GM23248 (cell line): ENCODE measurements around the gene TNIK. TPM values are rescaled to one million over a fixed set of nuclear protein-coding genes. Genes with fewer than 3 reads are reported as not detected.
A peak's percentile ranks its signal among the peaks of the same experiment; 100 is the strongest.

Source experiments
- DNase-seq: peaks from one replicate; pipeline ENCODE4 v3.0.0-alpha.2; 2015
- H2AFZ ChIP-seq: fragments of 200-600 bp; sonication (generic); 2 replicates; pipeline ENCODE4 v1.6.1; 2016; ENCODE audit warnings: antibody characterized with exemption
- H3F3A ChIP-seq: fragments of 200-600 bp; sonication (generic); 2 replicates; pipeline ENCODE4 v1.6.1; 2016; ENCODE audit warnings: mild to moderate bottlenecking, antibody characterized with exemption, mixed run types; ENCODE audit not compliant: insufficient read depth
- H3K27ac ChIP-seq: fragments of 200-600 bp; sonication (generic); 2 replicates; pipeline ENCODE4 v1.5.1; 2016; ENCODE audit warnings: mild to moderate bottlenecking
- H3K27me3 ChIP-seq: fragments of 200-600 bp; sonication (generic); replicated peaks from 2 replicates; pipeline ENCODE4 v1.6.1; 2016; ENCODE audit warnings: mild to moderate bottlenecking; ENCODE audit not compliant: insufficient read depth
- H3K36me3 ChIP-seq: fragments of 200-600 bp; sonication (generic); 2 replicates; pipeline ENCODE4 v1.6.1; 2016; ENCODE audit warnings: low read depth, mild to moderate bottlenecking
- H3K4me1 ChIP-seq: fragments of 200-600 bp; sonication (generic); 2 replicates; pipeline ENCODE4 v1.6.1; 2016; ENCODE audit warnings: mild to moderate bottlenecking; ENCODE audit not compliant: insufficient read depth
- H3K4me2 ChIP-seq: fragments of 200-600 bp; sonication (generic); one replicate; pipeline ENCODE4 v1.6.1; 2016; ENCODE audit warnings: mild to moderate bottlenecking; ENCODE audit not compliant: unreplicated experiment
- H3K4me3 ChIP-seq: fragments of 200-600 bp; sonication (generic); 2 replicates; pipeline ENCODE4 v1.5.1; 2016; ENCODE audit warnings: mild to moderate bottlenecking
- H3K79me2 ChIP-seq: fragments of 200-600 bp; sonication (generic); 2 replicates; pipeline ENCODE4 v1.6.1; 2016; ENCODE audit warnings: mild to moderate bottlenecking; ENCODE audit not compliant: insufficient read depth
- H3K9ac ChIP-seq: fragments of 200-600 bp; sonication (generic); 2 replicates; pipeline ENCODE4 v1.6.1; 2016; ENCODE audit warnings: mild to moderate bottlenecking
- H3K9me2 ChIP-seq: fragments of 200-600 bp; sonication (generic); 2 replicates; pipeline ENCODE4 v1.6.1; 2016; ENCODE audit warnings: mixed run types, mild to moderate bottlenecking, moderate library complexity; ENCODE audit not compliant: insufficient read depth
- H3K9me3 ChIP-seq: fragments of 200-600 bp; sonication (generic); one replicate; pipeline ENCODE4 v1.6.1; 2017; ENCODE audit warnings: low read depth
- H4K20me1 ChIP-seq: fragments of 200-600 bp; sonication (generic); 2 replicates; pipeline ENCODE4 v1.6.0; 2016; ENCODE audit not compliant: insufficient read depth
- EZH2 ChIP-seq: fragments of 200-600 bp; sonication (generic); IDR thresholded peaks from 2 replicates; pipeline ENCODE4 v1.6.1; 2018; ENCODE audit warnings: antibody characterized with exemption, mild to moderate bottlenecking; ENCODE audit not compliant: insufficient read depth, poor library complexity, severe bottlenecking
- EZH2phosphoT487 ChIP-seq: fragments of 200-600 bp; sonication (generic); IDR thresholded peaks from 2 replicates; pipeline ENCODE4 v1.6.1; 2018; ENCODE audit warnings: antibody characterized with exemption, moderate library complexity, mild to moderate bottlenecking, low read depth; ENCODE audit not compliant: insufficient read depth
- whole genome bisulfite sequencing, 2 experiments: methylation state at CpG; one replicate each; pipeline ENCODE4 v1.1.6; 2015 to 2017; ENCODE audit warnings: low lambda C conversion rate in 2 of 2, low coverage in 1 of 2; ENCODE audit errors: missing lambda C conversion rate in 2 of 2; 5-methylcytosine and 5-hydroxymethylcytosine counted together
- in situ Hi-C: fragments of 300-500 bp; cut with MboI; formaldehyde crosslinking; loops from 2 replicates; pipeline ENCODE4 v1.15.0; 2020
- polyA plus RNA-seq: library from polyadenylated mRNA; unstranded; fragments of >200 nt; fragmentation: Nextera tagmentation; extraction: Ambion mirVana; gene quantifications from 2 replicates; pipeline ENCODE4 v1.2.1, GENCODE V29; 2016
- total RNA-seq: library from RNA; depleted of rRNA; stranded (reverse); fragments of >200 nt; shearing (Covaris generic); gene quantifications from 2 replicates; pipeline ENCODE4 v1.2.3, GENCODE V29; 2014

The TNIK gene
- total and polyA plus RNA-seq, 2 experiments from 2014 or later, result 0.80 to 2.3 TPM

GRCh38 chr3:171165983-171166382 is 294.2 kb downstream of the TNIK start:
- H3K9me2 ChIP-seq, result no peaks in the 10 kb centered on the region
- no peaks in the 10 kb centered on the region for H3K27me3 ChIP-seq
- H4K20me1 ChIP-seq, result no peaks in the 10 kb centered on the region
- in situ Hi-C loops, result loop anchor here (10.0 kb wide), 1 partner anchor 201 kb away; no protein-coding TSS in a partner anchor
- peak; percentile 33 for DNase-seq
- no peak overlapping the region for H3K4me2 ChIP-seq
- 40 to 51% methylated on average over 1 of the region's 1 CpG for WGBS, 2 experiments
- H3K9me3 ChIP-seq, result no peaks in the 10 kb centered on the region
- no peak overlapping the region for H3K9ac ChIP-seq
- peaks cover 33% of the 10 kb centered on the region for H3K4me1 ChIP-seq
- no peak overlapping the region for H2AFZ ChIP-seq
- H3K36me3 ChIP-seq, result no peaks in the 10 kb centered on the region
- TF ChIP-seq EZH2 (no peak), EZH2phosphoT487 (no peak)
- no peak overlapping the region for H3K27ac ChIP-seq
- no peaks in the 10 kb centered on the region for H3K79me2 ChIP-seq
- peaks cover 38% of the 10 kb centered on the region for H3F3A ChIP-seq
- no peak overlapping the region for H3K4me3 ChIP-seq

- peaks cover 33% of the 10 kb centered on the region for H3K4me1 ChIP-seq
- H3K36me3 ChIP-seq, result no peaks in the 10 kb centered on the region
- no peak overlapping the region for H3K4me2 ChIP-seq
- H3K9ac ChIP-seq, result no peak overlapping the region
- H3K27ac ChIP-seq, result no peak overlapping the region
- H3F3A ChIP-seq, result peaks cover 38% of the 10 kb centered on the region
- no peaks in the 10 kb centered on the region for H3K9me2 ChIP-seq
- H4K20me1 ChIP-seq, result no peaks in the 10 kb centered on the region
- DNase-seq, result no peak
- WGBS, 2 experiments, result 97 to 100% methylated on average over 3 of the region's 3 CpGs
- no peaks in the 10 kb centered on the region for H3K9me3 ChIP-seq
- in situ Hi-C loops, result loop anchor here (10.0 kb wide), 1 partner anchor 201 kb away; no protein-coding TSS in a partner anchor
- H3K4me3 ChIP-seq, result no peak overlapping the region
- no peaks in the 10 kb centered on the region for H3K79me2 ChIP-seq
- TF ChIP-seq EZH2phosphoT487 (no peak), EZH2 (no peak)
- no peaks in the 10 kb centered on the region for H3K27me3 ChIP-seq
- H2AFZ ChIP-seq, result no peak overlapping the region
Measured at GRCh38 chr3:171165499-171165921, 294.7 kb downstream of the TNIK start.

- in situ Hi-C loops, result loop anchor here (10.0 kb wide), 1 partner anchor 199 kb away; no protein-coding TSS in a partner anchor
- no peak for TF ChIP-seq EZH2
- no peak for TF ChIP-seq EZH2phosphoT487
- Histone ChIP-seq H3K9ac (no peak overlapping the region), H3K4me3 (no peak overlapping the region), H3K4me1 (peaks cover 33% of the 10 kb centered on the region), H3K36me3 (no peaks in the 10 kb centered on the region), H3K4me2 (no peak overlapping the region), H3K9me2 (no peaks in the 10 kb centered on the region), H2AFZ (no peak overlapping the region), H3F3A (peaks cover 38% of the 10 kb centered on the region), H3K9me3 (no peaks in the 10 kb centered on the region), H3K79me2 (no peaks in the 10 kb centered on the region), H4K20me1 (no peaks in the 10 kb centered on the region), H3K27me3 (no peaks in the 10 kb centered on the region), H3K27ac (no peak overlapping the region)
- peak; percentile 54 for DNase-seq
Measured at GRCh38 chr3:171164067-171164465, 296.1 kb downstream of the TNIK start.

- no peaks in the 10 kb centered on the region for H3K36me3 ChIP-seq
- H4K20me1 ChIP-seq, result no peaks in the 10 kb centered on the region
- H3K4me1 ChIP-seq, result peaks cover 29% of the 10 kb centered on the region
- no peak overlapping the region for H3K4me3 ChIP-seq
- no peak for TF ChIP-seq EZH2
- no peak for TF ChIP-seq EZH2phosphoT487
- H3K9me3 ChIP-seq, result no peaks in the 10 kb centered on the region
- no peaks in the 10 kb centered on the region for H3K9me2 ChIP-seq
- no peak for DNase-seq
- in situ Hi-C loops, result loop anchor here (10.0 kb wide), 1 partner anchor 199 kb away; no protein-coding TSS in a partner anchor
- peaks cover 38% of the 10 kb centered on the region for H3F3A ChIP-seq
- H3K9ac ChIP-seq, result no peak overlapping the region
- H3K4me2 ChIP-seq, result no peak overlapping the region
- no peak overlapping the region for H2AFZ ChIP-seq
- H3K27me3 ChIP-seq, result no peaks in the 10 kb centered on the region
- H3K79me2 ChIP-seq, result no peaks in the 10 kb centered on the region
- H3K27ac ChIP-seq, result no peak overlapping the region
Measured at GRCh38 chr3:171163101-171164066, 296.8 kb downstream of the TNIK start.

- no peaks in the 10 kb centered on the region for H3K9me2 ChIP-seq
- H3K27ac ChIP-seq, result no peak overlapping the region
- peaks cover 15% of the 10 kb centered on the region for H3F3A ChIP-seq
- in situ Hi-C loops, result loop anchor here (10.0 kb wide), 1 partner anchor 196 kb away; no protein-coding TSS in a partner anchor
- TF ChIP-seq EZH2phosphoT487 (no peak), EZH2 (no peak)
- H3K9ac ChIP-seq, result no peak overlapping the region
- no peaks in the 10 kb centered on the region for H4K20me1 ChIP-seq
- no peak overlapping the region for H3K4me3 ChIP-seq
- H3K79me2 ChIP-seq, result no peaks in the 10 kb centered on the region
- H3K4me2 ChIP-seq, result no peak overlapping the region
- 92 to 95% methylated on average over 1 of the region's 1 CpG for WGBS, 2 experiments
- no peaks in the 10 kb centered on the region for H3K27me3 ChIP-seq
- DNase-seq, result peak; percentile 24
- H3K36me3 ChIP-seq, result no peaks in the 10 kb centered on the region
- no peaks in the 10 kb centered on the region for H3K9me3 ChIP-seq
- no peak overlapping the region for H2AFZ ChIP-seq
- peaks cover 10% of the 10 kb centered on the region for H3K4me1 ChIP-seq
Measured at GRCh38 chr3:171160325-171160724, 299.9 kb downstream of the TNIK start.
